A549 (cell line): Measurements from ENCODE around the gene FBXL15. TPM values are rescaled to one million over a fixed set of nuclear protein-coding genes. Genes with fewer than 3 reads are reported as not detected.
A peak's percentile ranks its signal among the peaks of the same experiment; 100 is the strongest.

Source experiments
- ATAC-seq, 2 experiments: fragments of 200-7000 bp in 1 of 2; fragments of >200 bp in 1 of 2; cut with Nextera tagmentation in 1 of 2; cut with Tn5 transposase in 1 of 2; 3 replicates each; pipeline versions ENCODE4 v1.8.0 to v1.9.1; 2018 to 2020; ENCODE audit warnings: mild to moderate bottlenecking in 1 of 2, moderate library complexity in 1 of 2
- CTCF ChIA-PET: fragments of 300-600 bp; sonication (Branson Sonifier 250); formaldehyde crosslinking; extraction: SDS; loops from one replicate; lab custom pipeline; 2021; ENCODE audit warnings: antibody characterized with exemption, inconsistent platforms; lab: Yijun Ruan, JAX
- POLR2A ChIA-PET: fragments of 350-600 bp; formaldehyde crosslinking; extraction: SDS; loops from one replicate; lab custom pipeline; 2021; ENCODE audit warnings: antibody characterized with exemption, inconsistent platforms; lab: Yijun Ruan, JAX
- DNase-seq, 2 experiments: peaks; one replicate each; pipeline versions ENCODE4 v3.0.0 to v3.0.0-alpha.2; 2011 to 2016; ENCODE audit warnings: low read depth in 1 of 2, low spot score in 1 of 2
- FAIRE-seq: peaks from 2 replicates; lab custom pipeline; 2011; peaks lifted over from hg19 to GRCh38; lab: Jason Lieb, UNC
- H3K27ac ChIP-seq, 2 experiments: fragments of >200 bp; sonication (Bioruptor Twin); formaldehyde crosslinking; 3 replicates each; pipeline ENCODE4 v1.5.1; 2016 to 2017
- H3K4me1 ChIP-seq: fragments of >200 bp; sonication (Bioruptor Twin); formaldehyde crosslinking; 3 replicates; pipeline ENCODE4 v1.6.1; 2016
- H3K4me2 ChIP-seq: fragments of >200 bp; sonication (Bioruptor Twin); formaldehyde crosslinking; 3 replicates; pipeline ENCODE4 v1.6.1; 2016
- H3K4me3 ChIP-seq: fragments of >200 bp; sonication (Bioruptor Twin); formaldehyde crosslinking; 3 replicates; pipeline ENCODE4 v1.5.1; 2016
- H3K9me3 ChIP-seq: fragments of >200 bp; sonication (Bioruptor Twin); formaldehyde crosslinking; 3 replicates; pipeline ENCODE4 v1.6.1; 2016
- CBX2 ChIP-seq: fragments of 200-600 bp; sonication (generic); IDR thresholded peaks from 2 replicates; pipeline ENCODE4 v1.6.1; 2016; ENCODE audit warnings: low read depth, mild to moderate bottlenecking, borderline replicate concordance
- CTCF ChIP-seq: fragments of >200 bp; sonication (Bioruptor Twin); formaldehyde crosslinking; IDR thresholded peaks from 3 replicates; pipeline ENCODE4 v1.5.1; 2016
- EHF ChIP-seq: fragments of 250-450 bp; sonication (Bioruptor Pico); IDR thresholded peaks from 2 replicates; pipeline ENCODE4 v1.5.0; 2020; ENCODE audit warnings: mild to moderate bottlenecking
- EHMT2 ChIP-seq: fragments of 200-600 bp; sonication (generic); IDR thresholded peaks from 2 replicates; pipeline ENCODE4 v1.6.1; 2016; ENCODE audit warnings: antibody characterized with exemption, low read depth, mild to moderate bottlenecking, moderate library complexity
- ESRRA ChIP-seq: fragments of 150-350 bp; IDR thresholded peaks from 2 replicates; pipeline ENCODE4 v1.6.1; 2014; ENCODE audit warnings: mild to moderate bottlenecking, low read length, borderline replicate concordance
- FOSB ChIP-seq: fragments of 250-450 bp; sonication (Bioruptor Pico); IDR thresholded peaks from 2 replicates; pipeline ENCODE4 v1.5.0; 2020; ENCODE audit warnings: mild to moderate bottlenecking, moderate library complexity
- FOXS1 ChIP-seq: fragments of 250-450 bp; sonication (Bioruptor Pico); IDR thresholded peaks from 2 replicates; pipeline ENCODE4 v1.5.0; 2020; ENCODE audit warnings: mild to moderate bottlenecking, moderate library complexity
- HOXA7 ChIP-seq: fragments of 250-450 bp; sonication (Bioruptor Pico); IDR thresholded peaks from 2 replicates; pipeline ENCODE4 v1.5.0; 2020; ENCODE audit warnings: mild to moderate bottlenecking, moderate library complexity
- JUN ChIP-seq, 2 experiments: fragments of >200 bp; sonication (Bioruptor Twin); formaldehyde crosslinking; IDR thresholded peaks; 2 replicates in 1 of 2; 3 replicates in 1 of 2; pipeline ENCODE4 v1.6.1; 2016 to 2017
- KDM5A ChIP-seq: fragments of 200-600 bp; sonication (generic); IDR thresholded peaks from 2 replicates; pipeline ENCODE4 v1.6.1; 2016; ENCODE audit warnings: antibody characterized with exemption, mild to moderate bottlenecking
- MAZ ChIP-seq: fragments of 150-350 bp; IDR thresholded peaks from 2 replicates; pipeline ENCODE4 v1.6.1; 2014; ENCODE audit warnings: antibody characterized with exemption, low read depth, low read length, borderline replicate concordance
- MYC ChIP-seq: IDR thresholded peaks from 2 replicates; pipeline ENCODE4 v1.6.1; 2012; ENCODE audit warnings: mild to moderate bottlenecking, inconsistent platforms, low read length, improper control_type of control experiment, borderline replicate concordance
- NPAS2 ChIP-seq: fragments of 250-450 bp; sonication (Bioruptor Pico); IDR thresholded peaks from 2 replicates; pipeline ENCODE4 v1.8.0; 2022; ENCODE audit warnings: mild to moderate bottlenecking, moderate library complexity, borderline replicate concordance
- POLR2AphosphoS2 ChIP-seq: conservative IDR thresholded peaks from 2 replicates; pipeline ENCODE4 v1.6.1; 2012; ENCODE audit warnings: low read length, improper control_type of control experiment, inconsistent platforms
- RCOR1 ChIP-seq: fragments of 150-350 bp; IDR thresholded peaks from 2 replicates; pipeline ENCODE4 v1.6.1; 2014; ENCODE audit warnings: antibody characterized with exemption, low read length, low read depth
- RNF2 ChIP-seq: fragments of 200-600 bp; sonication (generic); IDR thresholded peaks from 2 replicates; pipeline ENCODE4 v1.6.1; 2016; ENCODE audit warnings: low read depth, mild to moderate bottlenecking, antibody characterized with exemption, moderate library complexity, borderline replicate concordance
- TP53 ChIP-seq: fragments of 250-450 bp; sonication (Bioruptor Pico); IDR thresholded peaks from 2 replicates; pipeline ENCODE4 v1.5.0; 2021; ENCODE audit warnings: mild to moderate bottlenecking, moderate library complexity
- ZNF302 ChIP-seq: fragments of 250-450 bp; sonication (Bioruptor Pico); IDR thresholded peaks from 2 replicates; pipeline ENCODE4 v1.9.0; 2021; ENCODE audit warnings: inconsistent platforms, mild to moderate bottlenecking, moderate library complexity
- ZSCAN20 ChIP-seq: fragments of 250-450 bp; sonication (Bioruptor Pico); IDR thresholded peaks from 2 replicates; pipeline ENCODE4 v1.8.0; 2022; ENCODE audit warnings: mild to moderate bottlenecking, moderate library complexity
- WGBS: methylation state at CpG from one replicate; pipeline ENCODE4 v1.1.6; 2017; ENCODE audit errors: missing lambda C conversion rate; 5-methylcytosine and 5-hydroxymethylcytosine counted together
- polyA plus RNA-seq, 4 experiments: library from polyadenylated mRNA; depleted of rRNA in 3 of 4; stranded (reverse); fragments of >200 nt; fragmentation: RNase III in 1 of 4; extraction: RNeasy Plus Mini Kit Qiagen cat#74134 plus additional on column Dnase treatment in 1 of 4; gene quantifications; 2 replicates in 3 of 4; 3 replicates in 1 of 4; pipeline ENCODE4 v1.2.3, GENCODE V29; 2011 to 2017
- TF ChIP-seq, protein P1 (sequence below): fragments of 250-450 bp; sonication (Bioruptor Pico); IDR thresholded peaks from 2 replicates; pipeline ENCODE4 v1.5.0; 2021; ENCODE audit warnings: mild to moderate bottlenecking, moderate library complexity, borderline replicate concordance
- TF ChIP-seq, protein P2 (sequence below): fragments of 250-450 bp; sonication (Bioruptor Pico); IDR thresholded peaks from 2 replicates; pipeline ENCODE4 v1.5.0; 2020; ENCODE audit warnings: low read depth, mild to moderate bottlenecking, moderate library complexity

The FBXL15 gene
- polyA plus RNA-seq, 2 of the 4 experiments (the other 2 are of a cell fraction) = 4.8 to 9.4 TPM

DNA sequence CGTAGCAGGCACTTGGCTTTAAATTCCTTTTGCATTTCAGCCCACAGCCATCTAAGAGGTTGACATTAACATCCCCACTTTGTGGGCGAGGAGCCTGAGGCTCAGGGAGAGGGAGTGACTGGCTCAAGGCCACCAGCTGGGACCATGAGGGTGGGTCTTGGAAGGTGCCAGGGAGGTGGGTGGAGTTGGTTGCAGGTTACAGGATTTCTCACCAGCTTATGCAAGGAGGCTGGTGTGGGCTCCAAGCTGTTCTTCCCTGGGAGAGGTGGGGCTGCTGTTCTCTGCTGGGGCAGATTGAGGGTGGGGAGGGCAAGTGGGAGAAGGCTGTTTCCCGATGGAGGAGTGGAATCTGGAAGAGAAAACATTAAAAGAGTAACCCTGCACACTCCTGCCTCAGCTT, 44.8 kb downstream of the FBXL15 start:
- FAIRE-seq (no peak), ATAC-seq (no peak), DNase-seq (no peak)
- Histone ChIP-seq H3K9me3 (no peaks in the 10 kb centered on the region), H3K4me2 (no peak overlapping the region), H3K4me3 (no peak overlapping the region), H3K27ac (no peak overlapping the region)
- CTCF ChIA-PET = interaction anchor here (0.9 to 10.9 kb wide), 9 partner anchors 13 to 234 kb away, joined by 3 to 84 read pairs (median 5); partner anchors contain the start of gene C10orf95
- 64% methylated on average over 3 of the region's 3 CpGs for WGBS
- POLR2A ChIA-PET = interaction anchor here (0.8 kb wide), 1 partner anchor 15 kb away, joined by 4 read pairs; no protein-coding TSS in a partner anchor
- TF ChIP-seq ZNF302 (CRISPR knock-in tag) = no peak
- TF ChIP-seq, all 56 proteins: peak for 0
- peaks cover 11% of the 10 kb centered on the region for H3K4me1 ChIP-seq

GRCh38 chr10:102467318-102467717, 46.7 kb downstream of the FBXL15 start:
- no peak for DNase-seq
- Histone ChIP-seq H3K4me1 (no peaks in the 10 kb centered on the region; the same call in 2 of the 3 replicates), H3K4me2 (no peak overlapping the region), H3K4me3 (no peak overlapping the region), H3K27ac (no peak overlapping the region), H3K9me3 (no peaks in the 10 kb centered on the region)
- no peak for TF ChIP-seq HOXA7 (CRISPR knock-in tag)
- no peak for TF ChIP-seq ESRRA
- no peak for TF ChIP-seq TP53 (CRISPR knock-in tag)
- no peak for TF ChIP-seq RCOR1
- no peak for TF ChIP-seq JUN (IDR thresholded peaks at IDR 0.05)
- no peak for TF ChIP-seq KDM5A
- TF ChIP-seq FOSB (CRISPR knock-in tag) = no peak
- TF ChIP-seq CBX2 = no peak
- TF ChIP-seq, protein P1, sequence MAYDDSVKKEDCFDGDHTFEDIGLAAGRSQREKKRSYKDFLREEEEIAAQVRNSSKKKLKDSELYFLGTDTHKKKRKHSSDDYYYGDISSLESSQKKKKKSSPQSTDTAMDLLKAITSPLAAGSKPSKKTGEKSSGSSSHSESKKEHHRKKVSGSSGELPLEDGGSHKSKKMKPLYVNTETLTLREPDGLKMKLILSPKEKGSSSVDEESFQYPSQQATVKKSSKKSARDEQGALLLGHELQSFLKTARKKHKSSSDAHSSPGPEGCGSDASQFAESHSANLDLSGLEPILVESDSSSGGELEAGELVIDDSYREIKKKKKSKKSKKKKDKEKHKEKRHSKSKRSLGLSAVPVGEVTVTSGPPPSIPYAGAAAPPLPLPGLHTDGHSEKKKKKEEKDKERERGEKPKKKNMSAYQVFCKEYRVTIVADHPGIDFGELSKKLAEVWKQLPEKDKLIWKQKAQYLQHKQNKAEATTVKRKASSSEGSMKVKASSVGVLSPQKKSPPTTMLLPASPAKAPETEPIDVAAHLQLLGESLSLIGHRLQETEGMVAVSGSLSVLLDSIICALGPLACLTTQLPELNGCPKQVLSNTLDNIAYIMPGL (CRISPR knock-in tag) = no peak
- TF ChIP-seq ZSCAN20 (CRISPR knock-in tag) = no peak
- no peak for TF ChIP-seq FOXS1 (CRISPR knock-in tag)
- TF ChIP-seq MYC = no peak
- no peak for TF ChIP-seq EHMT2
- 79% methylated on average over 6 of the region's 6 CpGs for WGBS
- CTCF ChIA-PET = interaction anchor here (1.6 to 5.2 kb wide), 3 partner anchors 12 to 45 kb away, joined by 4 to 40 read pairs (median 17); no protein-coding TSS in a partner anchor
- FAIRE-seq = no peak
- no peak for ATAC-seq
- POLR2A ChIA-PET = no interaction called here

GRCh38 chr10:102467971-102468438, 47.4 kb downstream of the FBXL15 start:
- ATAC-seq (peak in 1 of 2 experiments; percentile 34; a peak in 1 of 6 replicates), DNase-seq (no peak), FAIRE-seq (no peak)
- 52% methylated on average over 6 of the region's 6 CpGs for WGBS
- no peak overlapping the region for H3K4me3 ChIP-seq
- no peak overlapping the region for H3K27ac ChIP-seq
- H3K4me1 ChIP-seq = no peaks in the 10 kb centered on the region
- no peak overlapping the region for H3K4me2 ChIP-seq
- ChIA-PET CTCF (interaction anchor here (0.7 to 5.2 kb wide), 5 partner anchors 11 to 298 kb away, joined by 3 to 40 read pairs (median 4); partner anchors contain the start of gene CUEDC2), POLR2A (no interaction called here)
- no peak for TF ChIP-seq RNF2
- no peak for TF ChIP-seq POLR2AphosphoS2
- TF ChIP-seq CTCF = no peak
- no peak for TF ChIP-seq NPAS2
- TF ChIP-seq, protein P2, sequence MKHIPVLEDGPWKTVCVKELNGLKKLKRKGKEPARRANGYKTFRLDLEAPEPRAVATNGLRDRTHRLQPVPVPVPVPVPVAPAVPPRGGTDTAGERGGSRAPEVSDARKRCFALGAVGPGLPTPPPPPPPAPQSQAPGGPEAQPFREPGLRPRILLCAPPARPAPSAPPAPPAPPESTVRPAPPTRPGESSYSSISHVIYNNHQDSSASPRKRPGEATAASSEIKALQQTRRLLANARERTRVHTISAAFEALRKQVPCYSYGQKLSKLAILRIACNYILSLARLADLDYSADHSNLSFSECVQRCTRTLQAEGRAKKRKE (CRISPR knock-in tag) = no peak
- TF ChIP-seq MAZ = no peak
- no peak for TF ChIP-seq RCOR1
- TF ChIP-seq EHF (CRISPR knock-in tag) = no peak
- TF ChIP-seq JUN (IDR thresholded peaks at IDR 0.05) = no peak
- no peak for TF ChIP-seq FOSB (CRISPR knock-in tag)
- no peaks in the 10 kb centered on the region for H3K9me3 ChIP-seq
